AG08396 (cell line): Measurements from ENCODE around the gene ELP5.
A peak's percentile ranks its signal among the peaks of the same experiment; 100 is the strongest.

ENCODE experiments used
- DNase-seq: peaks from one replicate; pipeline ENCODE4 v3.0.0; 2012; ENCODE audit warnings: low spot score, mixed read lengths

Gene ELP5, protein sequence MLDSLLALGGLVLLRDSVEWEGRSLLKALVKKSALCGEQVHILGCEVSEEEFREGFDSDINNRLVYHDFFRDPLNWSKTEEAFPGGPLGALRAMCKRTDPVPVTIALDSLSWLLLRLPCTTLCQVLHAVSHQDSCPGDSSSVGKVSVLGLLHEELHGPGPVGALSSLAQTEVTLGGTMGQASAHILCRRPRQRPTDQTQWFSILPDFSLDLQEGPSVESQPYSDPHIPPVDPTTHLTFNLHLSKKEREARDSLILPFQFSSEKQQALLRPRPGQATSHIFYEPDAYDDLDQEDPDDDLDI

DNA sequence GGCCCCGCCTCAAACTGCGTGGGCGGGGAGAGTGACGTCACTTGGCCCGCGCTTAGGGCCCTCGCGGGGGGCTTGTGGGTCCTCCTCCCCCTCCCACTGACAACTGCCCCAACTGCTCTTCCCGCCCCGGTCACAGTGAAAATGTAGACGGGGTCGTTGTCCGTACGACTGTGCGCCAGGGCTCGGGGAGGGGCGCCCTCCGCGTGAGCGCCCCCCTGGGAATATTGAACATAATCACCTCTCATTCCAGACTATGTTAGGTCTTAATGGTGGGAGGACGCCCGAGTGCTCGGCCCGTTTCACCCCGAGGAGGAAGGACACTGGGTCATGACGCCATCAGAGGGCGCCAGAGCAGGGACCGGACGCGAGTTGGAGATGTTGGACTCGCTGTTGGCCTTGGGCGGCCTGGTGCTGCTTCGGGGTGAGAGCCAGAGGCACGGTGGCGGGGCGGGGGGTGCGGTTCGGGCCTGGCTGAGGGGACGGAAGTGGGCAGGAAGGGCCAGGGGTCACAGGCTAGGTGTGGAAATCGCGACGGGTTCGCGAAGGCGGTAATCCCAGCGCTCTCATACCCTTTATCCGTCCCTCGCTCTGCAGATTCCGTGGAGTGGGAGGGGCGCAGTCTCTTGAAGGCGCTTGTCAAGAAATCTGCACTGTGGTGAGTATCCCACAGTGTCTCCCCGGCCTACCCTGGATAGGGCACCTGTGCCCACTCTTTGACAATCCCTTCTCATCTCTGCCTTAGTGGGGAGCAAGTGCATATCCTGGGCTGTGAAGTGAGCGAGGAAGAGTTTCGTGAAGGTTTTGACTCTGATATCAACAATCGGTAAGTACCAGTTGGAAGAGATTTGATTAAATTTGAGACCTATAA, at the start of gene ELP5:
Gene ELP5 (plus strand): TSS at position 40 of the 868 bp plus-strand sequence. CDS start 336 bp downstream, at position 376.
- DNase-seq: peak; percentile 90

DNA sequence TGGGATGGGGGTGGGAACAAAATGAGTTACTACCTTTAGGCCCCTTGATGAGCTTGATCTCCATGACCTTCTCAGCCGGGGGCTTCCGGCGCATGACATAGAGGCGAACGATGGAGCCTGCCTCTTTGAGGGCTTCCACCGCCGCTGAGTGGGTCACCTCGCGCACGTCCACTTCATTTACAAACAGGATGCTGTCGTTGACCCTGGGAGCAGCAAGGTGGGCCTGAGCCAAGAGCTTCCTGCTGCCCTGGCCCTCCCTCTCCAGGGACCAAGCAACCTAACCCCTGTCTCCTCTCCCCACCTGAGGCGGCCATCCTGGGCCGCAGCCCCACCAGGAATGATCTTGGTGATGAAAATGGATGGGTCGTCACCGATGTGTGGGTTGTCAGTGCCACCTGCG, 48.6 kb upstream of the ELP5 start:
- no peak for DNase-seq

DNA sequence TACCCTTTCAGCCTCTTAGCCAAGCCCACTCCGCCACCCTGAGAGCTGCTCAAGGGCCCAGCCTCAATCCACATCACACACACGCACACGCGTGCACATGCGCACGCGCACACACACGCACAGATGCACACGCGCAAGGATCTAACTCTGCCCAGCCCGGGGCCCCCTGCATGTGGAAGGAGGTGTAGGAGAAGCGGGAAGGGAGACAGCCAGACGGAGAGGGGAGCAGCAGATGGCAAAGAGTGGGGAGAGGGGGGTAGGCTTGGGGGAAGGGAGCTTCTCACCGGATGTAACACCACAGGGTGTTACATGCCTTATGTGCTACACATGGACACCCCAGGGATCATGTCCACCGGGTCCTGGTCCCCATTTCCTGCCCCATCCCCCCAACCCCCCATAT, 47.7 kb upstream of the ELP5 start:
- no peak for DNase-seq

DNA sequence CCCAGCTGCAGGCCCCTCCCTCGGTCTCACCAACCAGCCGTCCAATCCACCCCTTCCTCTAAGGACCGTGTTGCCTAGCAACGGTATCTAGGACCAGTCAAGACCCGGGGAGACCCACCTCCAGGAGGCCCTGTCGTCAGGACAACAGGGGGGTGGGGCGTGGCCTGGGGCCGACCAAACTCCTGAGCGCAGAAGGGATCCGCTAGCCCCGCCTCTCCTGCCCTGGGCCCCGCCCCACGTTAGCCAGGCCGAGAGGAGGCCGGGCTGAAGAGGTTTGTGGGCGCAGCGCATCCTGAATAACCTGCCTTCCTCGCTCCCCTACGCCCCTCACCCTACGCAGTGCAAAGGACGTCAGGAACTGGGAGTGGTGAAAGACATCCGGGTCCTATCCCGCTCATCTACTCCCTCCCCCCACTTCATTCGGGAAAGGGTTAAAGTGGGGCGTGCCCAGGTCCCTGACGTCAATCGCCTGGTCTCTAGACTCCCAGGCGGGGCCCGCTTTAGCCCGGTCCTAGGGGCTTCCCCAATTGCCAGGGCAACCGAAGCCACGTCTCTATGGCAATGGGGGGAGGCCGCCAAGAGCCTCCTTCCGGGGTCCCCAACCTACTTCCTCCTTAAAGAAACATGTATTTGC, 47.1 kb upstream of the ELP5 start:
- DNase-seq: peak; percentile 90

DNA sequence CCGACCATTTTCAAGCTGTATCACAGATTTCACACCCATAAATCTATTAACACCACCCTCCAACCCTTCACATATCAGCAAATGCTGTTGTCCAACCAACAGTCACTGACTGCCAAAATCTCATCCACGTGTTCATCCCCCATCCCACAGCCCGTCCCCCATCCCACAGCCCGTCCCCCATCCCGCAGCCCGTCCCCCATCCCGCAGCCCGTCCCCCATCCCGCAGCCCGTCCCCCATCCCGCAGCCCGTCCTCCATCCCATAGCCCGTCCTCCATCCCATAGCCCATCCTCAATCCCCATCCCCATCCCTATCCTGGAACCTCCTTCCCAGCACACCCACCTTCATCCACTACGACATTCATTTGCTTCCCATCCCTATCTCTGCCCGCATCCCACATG, 46.5 kb upstream of the ELP5 start:
- DNase-seq: no peak

DNA sequence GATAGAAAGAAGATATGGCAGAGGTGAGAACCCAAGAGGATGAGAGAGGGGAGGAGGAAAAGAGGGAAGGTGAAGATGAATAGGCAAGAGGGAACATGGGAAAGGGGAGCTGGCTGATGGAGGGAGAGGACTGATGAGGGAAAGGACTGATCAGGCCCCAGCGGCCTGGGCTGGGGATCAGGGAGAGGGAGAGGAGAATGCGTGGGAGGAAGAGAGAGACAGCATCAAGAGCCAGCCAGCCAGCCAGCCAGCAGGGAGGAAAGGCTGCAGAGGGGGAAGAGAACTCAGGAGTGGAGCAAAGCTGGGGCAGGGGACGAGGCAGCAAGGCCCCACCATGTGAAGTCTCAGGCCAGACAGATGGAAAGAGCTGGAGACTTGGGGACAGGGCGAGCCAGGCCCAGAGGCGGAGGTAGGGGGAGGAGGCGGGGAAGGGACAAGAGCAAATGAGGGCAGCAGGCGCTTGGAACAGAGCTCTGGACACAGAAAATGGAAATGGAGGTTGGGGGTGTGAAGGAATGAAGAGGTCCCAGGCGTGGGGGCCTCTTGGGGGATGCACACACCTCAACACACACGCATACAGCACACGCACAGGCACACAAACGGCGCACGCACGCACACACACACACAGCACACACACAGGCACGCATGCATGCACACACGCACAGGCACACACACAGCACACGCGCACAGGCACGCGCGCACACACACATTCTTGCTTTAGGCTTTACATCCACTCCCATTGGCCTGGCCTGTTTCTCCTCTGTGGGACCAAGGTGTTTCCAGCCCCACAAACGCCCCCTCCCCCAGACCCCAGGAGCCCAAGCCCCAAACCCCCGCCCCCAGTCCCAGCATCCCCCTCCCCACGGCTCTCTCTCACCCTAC, 44.7 kb upstream of the ELP5 start:
- DNase-seq: peak; percentile 63

DNA sequence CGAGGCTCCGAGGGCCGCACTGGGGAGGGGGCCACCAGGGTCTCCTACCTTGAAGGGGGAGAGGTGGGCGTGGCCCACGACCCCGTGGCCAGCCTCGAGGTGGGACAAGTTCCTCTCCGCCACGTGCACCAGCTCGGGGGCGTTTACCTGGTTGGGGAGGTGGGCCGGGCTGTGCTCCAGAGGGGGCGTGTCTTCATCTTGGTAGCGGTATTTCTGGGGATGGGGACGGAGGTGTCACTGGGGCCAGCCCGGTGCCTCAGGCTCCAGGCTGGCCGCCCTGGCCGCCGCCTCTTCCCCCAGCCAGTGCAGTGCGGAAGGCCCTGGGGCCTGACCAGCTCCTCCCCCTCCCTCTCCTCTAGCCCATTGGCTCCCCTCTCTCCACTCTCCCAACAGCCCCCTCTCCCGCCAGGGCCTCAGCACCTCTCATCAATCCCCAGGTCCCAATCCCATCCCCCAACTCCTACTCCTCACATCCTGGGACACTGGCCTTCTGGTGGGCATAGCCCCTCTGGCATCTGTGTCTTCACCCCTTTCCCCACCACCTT, 43.9 kb upstream of the ELP5 start:
- no peak for DNase-seq

DNA sequence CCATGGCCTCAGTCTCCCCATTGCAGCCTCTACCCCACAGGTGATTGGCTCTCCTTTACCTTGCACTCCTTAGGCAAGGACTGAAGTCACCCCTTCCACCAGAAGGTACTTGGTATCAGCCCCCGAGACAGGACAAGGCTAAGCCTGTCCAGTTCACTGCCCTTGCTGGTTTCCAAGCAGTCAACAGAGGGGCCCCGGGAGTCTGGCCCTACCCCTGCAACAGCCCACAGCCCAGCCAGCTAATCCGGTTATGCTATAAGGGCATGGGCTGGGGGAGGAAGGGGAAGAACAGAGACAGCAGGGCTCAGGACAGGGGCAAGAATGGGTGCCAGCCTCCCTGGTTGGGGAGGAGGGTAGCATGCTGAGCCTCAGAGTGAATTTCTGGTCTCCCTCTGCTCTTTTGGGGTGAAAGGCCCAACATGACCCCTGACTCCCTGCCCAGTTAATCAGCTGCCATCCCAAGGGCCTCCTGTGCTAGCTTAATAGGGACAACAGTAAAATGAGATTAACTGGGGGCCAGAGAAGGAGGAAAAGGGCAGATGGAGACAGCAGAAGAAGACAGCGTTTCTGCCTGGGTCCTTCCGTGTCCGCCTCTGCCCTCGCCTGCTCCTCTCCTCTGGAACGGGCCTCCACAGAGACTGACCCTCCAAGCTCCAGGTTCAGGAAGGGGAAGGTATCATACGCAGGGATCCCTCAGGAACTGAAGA, 43.1 kb upstream of the ELP5 start:
- DNase-seq: no peak

DNA sequence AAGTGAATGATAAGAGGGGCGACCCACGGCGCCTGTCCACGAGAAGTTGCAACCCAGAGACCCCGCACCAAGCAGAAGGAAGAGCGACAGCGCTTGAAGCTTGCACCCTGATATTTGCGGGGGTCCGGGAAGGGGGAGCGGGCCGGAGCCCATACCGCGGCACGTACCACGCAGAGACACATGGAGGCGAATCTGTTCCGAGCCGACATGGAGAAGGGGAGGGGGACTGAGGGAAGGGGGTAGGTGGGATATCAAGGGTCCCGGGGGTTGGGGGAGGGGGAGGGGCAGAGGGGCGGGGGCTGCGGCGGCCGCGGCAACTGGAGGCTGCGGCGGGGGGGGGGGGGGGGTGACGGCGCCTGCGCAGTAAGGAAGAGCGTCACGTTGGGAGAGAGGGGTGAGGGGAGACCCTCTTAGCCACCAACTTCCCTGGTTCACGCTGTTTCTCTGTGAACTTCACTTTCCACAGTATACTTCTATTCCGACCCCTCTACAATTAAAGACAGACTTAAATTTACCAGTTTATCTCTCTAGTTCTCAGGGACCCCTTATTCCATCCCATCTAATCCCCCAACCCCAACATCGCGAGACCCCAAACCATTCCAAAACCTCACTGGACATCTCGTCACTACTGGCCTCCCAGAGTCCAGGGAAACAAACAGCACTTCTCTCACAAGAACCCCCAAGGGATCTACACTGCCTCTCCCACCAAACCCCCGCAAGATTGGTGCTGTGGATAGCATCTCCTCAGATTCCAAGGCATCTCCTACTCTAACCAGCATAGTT, 40.3 kb upstream of the ELP5 start:
- DNase-seq: no peak

DNA sequence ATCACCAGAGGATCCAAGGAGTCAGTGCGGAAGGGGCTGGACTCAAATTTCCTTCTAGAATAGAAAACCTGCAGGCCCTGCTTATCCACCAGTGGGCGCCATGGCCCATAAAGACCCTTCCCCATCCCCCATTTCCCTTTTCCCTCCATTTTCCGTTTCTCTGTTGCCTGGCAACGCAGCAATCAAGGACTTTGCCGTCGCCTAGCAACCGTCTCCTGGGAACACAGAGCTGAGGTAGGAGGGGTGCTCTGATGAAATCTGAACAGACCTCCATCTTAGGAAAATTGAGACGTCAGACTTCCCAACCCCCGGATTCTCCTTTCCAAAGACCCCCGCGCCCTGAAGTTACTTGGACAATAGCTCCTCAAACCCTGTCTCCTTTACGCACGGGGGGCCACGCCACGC, 38.1 kb upstream of the ELP5 start:
- DNase-seq: peak; percentile 76

DNA sequence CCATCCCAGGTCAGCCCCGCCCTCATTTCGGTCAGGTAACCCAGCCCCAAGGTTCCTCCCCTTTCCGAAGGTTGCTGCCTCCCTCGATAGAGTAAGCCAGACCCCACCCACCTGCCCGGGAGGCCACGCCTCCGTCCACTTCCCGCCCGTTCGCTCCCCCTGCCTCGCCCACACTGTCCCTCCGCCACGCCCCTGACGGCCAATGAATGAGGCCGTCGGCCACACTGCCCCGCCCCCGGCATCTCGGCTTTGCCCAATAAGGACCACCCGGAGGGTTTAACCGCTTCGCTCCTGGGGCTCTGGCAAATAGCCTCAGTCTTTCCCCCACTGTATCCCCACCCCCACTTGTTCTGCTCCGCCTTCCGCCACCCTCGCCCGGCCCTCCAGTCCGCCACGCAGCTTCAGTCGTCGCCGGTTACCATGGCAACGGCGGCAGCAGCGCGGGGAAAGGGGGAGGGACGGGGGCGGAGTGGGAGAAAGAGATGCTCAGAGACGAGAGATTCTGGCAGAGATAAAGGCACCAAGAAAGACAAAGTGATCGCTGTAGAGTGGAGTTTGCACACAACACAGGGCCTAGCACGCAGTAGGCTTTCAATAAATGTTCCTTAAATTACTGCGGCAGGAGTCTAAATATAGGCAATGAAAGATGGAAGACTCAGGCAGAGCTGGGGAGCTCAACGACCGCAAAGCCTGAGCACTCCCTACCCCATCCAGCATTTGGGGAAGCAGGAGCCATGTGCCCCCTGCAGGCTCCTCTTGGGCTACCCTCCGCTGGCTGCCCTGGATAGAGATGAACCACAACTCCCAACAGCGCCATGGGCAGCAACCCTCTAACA, 37.5 kb upstream of the ELP5 start:
- peak; percentile 95 for DNase-seq

DNA sequence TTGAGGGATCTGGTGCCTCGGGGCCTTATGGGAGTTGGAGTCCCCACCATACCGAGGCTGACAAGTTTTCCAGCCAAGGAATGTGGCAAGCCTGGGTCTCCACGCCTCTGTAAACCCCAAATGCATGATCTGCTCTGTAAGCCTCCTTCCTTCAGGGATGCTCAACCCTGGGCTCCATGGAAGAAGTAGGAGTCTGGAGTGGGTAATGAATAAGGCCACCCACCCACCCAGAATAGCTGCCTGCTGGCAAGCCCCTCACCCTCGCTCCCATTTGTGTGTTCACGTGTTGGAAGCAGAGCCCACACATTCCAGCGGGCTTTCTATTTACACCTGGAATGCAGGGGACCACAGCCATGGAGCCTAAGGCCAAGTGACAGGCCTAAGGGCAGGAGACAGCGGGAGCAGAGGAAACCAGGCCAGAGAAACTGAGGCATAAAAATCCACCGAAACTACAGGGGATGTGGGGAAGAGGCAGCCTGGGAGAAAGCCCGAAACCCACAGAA, 36.8 kb upstream of the ELP5 start:
- DNase-seq: no peak

DNA sequence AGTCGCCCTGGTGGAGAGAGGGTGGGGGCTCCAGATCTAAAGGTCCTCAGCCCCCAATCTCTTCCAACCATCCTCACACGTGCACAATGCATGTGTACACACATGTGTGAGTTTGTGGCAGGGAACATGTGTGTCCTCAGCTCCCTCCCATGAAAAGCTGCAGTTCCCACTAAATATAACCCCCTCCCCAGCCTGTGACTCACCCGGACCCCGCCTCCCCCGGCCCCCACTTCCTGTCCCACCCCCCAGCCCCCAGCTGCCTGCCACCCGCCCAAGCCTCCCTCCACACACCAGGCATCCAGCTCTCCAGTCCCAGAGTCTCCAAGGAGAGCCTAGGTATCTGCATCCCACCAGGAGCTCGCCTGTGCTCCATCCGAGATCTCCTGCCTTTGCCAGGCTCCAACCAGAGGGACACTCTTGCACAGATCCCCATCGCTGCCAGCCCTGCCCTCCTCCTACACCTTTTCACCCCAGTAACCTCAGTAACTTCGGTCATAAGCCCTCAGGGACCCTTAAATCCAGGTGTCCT, 36.3 kb upstream of the ELP5 start:
- DNase-seq: no peak

DNA sequence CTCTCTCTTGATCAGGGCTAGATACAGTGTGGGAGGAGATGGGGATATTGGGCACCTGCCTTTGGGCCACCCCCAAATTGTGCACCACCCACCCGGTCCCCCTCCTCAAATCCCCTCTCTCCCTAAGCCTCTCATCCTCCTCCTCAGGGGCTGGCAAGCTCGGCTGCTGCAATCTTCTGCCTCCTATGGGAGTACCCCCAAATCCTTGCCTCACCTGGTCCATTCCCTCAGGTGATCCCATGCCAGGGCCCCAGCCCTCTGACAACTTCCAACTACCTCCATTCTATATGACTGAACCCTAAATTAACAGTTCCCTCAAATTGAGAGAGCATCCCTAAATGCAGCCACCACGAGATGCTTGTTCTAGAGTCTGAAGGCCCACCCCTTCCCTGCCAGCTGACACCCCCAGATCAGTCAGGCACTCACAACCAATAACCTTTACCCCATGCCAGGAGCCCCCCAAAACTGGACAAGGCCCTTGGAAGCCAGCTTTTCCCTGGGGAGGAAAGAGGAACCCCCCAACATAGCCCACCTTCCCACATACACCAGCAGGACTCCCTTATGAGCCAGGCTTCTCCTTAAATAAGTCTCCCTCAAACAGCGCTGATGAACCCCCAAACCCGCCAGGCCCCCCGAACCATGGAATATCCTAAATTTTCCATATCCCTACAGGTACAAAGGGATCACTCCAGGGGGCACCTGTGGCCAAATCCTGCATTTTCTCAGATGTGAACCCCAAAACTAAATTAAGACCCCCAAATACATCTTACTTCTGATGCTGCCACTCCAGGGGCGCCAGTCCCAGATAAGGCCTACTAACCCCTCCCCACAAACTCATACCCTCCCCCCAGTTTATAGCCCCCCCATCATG, 35.5 kb upstream of the ELP5 start:
- DNase-seq: no peak

DNA sequence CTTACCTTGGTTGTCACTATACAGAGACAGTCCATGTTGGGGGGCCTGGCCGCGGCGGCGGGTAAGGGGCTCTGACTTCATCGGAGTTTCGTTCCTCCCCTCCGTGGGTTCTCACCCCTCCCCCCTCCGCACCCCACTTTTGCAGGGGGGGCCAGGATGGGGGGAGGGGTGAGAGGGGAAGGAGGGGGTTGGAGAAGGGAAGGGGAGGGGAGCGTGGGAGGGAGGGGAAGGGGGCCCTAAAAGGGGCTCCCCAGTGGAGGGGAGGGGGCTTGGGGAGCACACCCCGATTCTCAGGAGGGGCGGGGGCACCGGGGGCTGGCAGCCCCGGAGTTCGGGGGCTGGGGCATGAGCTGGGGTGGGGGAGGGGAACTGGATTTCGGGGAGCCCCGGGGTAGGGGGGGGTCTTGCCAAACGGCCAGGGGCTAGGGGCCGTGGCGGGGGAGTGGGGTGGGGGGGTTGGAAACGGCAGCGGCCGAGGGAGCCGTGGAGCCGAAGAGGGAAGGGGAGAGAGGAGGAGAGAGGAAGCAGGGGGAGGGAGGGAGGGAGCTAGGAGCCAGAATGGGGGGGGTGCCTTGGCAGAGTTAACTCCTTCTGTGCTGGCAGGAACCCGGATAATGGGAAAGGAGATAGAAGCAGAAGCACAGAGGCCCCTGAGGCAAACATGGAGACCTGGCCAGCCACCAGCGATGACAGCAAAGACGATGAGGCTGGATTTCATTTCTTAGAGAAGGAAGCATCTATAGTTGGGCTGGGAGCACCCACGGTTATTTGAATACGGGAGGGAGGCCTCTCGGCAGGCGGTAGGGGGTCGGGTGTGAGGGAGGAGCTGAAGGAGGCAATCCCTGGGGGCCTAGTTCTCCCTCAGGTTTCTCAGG, 34.7 kb upstream of the ELP5 start:
- peak; percentile 85 for DNase-seq

DNA sequence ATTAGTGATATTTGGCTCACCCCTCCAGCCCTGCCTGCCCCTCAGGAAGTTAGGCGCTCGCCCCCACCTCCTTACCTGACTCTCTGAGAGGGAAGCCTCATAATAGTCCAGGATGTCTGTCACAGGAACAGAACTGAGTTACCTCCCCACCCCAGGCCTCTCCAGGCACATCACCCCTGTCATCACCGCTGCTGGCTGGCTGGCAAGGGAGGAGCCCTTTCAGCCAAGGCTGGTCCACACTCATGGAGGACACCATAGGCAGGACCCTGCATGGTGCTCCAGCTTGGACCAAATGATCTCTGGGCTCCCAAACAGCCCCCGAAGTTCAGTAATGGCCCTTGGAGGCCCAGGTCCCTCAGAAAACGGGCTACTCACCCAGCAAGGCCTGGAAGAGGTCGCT, 33.8 kb upstream of the ELP5 start:
- no peak for DNase-seq

DNA sequence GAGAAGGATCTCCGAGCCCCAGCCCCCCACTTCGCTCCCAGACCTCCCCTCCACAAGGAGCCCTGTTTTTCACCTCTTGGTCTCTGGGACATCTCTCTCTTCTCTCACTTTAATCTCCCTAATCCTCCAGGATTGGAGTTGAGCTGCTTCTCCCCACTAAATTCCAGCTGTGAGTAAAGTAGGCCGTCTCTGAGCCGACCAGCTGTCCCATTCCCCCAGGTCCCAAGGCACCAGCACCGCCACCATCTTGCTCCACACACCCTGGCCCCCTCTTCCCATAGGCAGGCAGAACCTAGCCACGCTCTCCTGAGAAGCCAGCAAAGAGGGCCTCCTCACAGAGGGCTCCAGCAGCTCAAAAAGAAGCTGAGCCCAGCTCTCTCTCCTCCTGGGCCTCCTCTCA, 33.3 kb upstream of the ELP5 start:
- DNase-seq: no peak
